HFF-Myc (cell line): Measurements from ENCODE around the gene TMTC4.

Experiments
- DNase-seq: peaks from one replicate; pipeline ENCODE4 v3.0.0-alpha.2; 2011; ENCODE audit warnings: low read depth; ENCODE audit errors: extremely low read depth
- H3K4me3 ChIP-seq: replicated peaks from 2 replicates; pipeline ENCODE4 v1.5.1; 2011; ENCODE audit warnings: low read depth, mild to moderate bottlenecking, control low read depth, low read length
- CTCF ChIP-seq: IDR thresholded peaks from 2 replicates; pipeline ENCODE4 v1.5.1; 2012; ENCODE audit warnings: mild to moderate bottlenecking, low read depth, low read length, control low read depth; ENCODE audit errors: missing control alignments

Gene TMTC4

GRCh38 chr13:100667894-100668293 lies 6.7 kb downstream of the TMTC4 start:
- no peak for DNase-seq
- no peak overlapping the region for H3K4me3 ChIP-seq
- no peak for TF ChIP-seq CTCF

GRCh38 chr13:100666124-100666523 lies 8.5 kb downstream of the TMTC4 start:
- no peak overlapping the region for H3K4me3 ChIP-seq
- no peak for TF ChIP-seq CTCF
- DNase-seq, result peak; percentile 35

GRCh38 chr13:100665403-100665802 lies 9.2 kb downstream of the TMTC4 start:
- no peak for DNase-seq
- no peak overlapping the region for H3K4me3 ChIP-seq
- no peak for TF ChIP-seq CTCF

- TF ChIP-seq CTCF, result no peak
- no peak for DNase-seq
These were observed 10.3 kb downstream of the TMTC4 start for GRCh38 chr13:100664171-100664900.

GRCh38 chr13:100662468-100663211 lies 12.0 kb downstream of the TMTC4 start:
- H3K4me3 ChIP-seq, result no peak overlapping the region
- TF ChIP-seq CTCF, result no peak
- no peak for DNase-seq

More at GRCh38 chr13:100664171-100664900, 10.3 kb downstream of the TMTC4 start:
- H3K4me3 ChIP-seq, result no peak overlapping the region

- TF ChIP-seq CTCF, result no peak
- DNase-seq, result no peak
- H3K4me3 ChIP-seq, result no peak overlapping the region
These were observed 13.8 kb downstream of the TMTC4 start for GRCh38 chr13:100660761-100661160.
